NCI-H226 (cell line): ENCODE results near the gene FHOD3.
"Not testable (repeated sequence)": the region's sequence is repeated elsewhere in the genome, so short reads cannot be mapped to it uniquely, and the experiment has no call there.

ENCODE experiments used
- DNase-seq: peaks from one replicate; pipeline ENCODE4 v3.0.0-alpha.2; 2015

Gene FHOD3

GRCh38 chr18:36814994-36815393 is 517.5 kb downstream of the FHOD3 start:
- DNase-seq: no peak

DNA sequence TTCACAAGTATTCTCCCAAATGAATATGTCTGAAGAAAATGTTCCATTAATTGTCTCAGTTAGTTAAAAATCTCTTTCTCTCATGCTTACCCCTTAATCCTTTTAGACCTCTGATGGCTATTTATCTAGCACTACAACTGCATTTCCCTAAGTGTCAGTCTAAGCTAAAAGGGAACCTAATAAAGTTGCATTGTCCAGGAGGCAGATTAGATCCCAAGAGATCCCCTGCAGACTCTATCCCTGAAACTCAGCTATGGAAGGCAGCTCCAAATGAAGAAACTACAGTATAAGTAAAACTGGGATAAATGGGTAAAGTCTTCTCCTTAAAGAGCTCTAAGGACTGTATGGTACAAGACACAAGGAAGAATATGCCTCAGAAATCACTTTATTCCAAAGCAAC is 518.6 kb downstream of the FHOD3 start:
- not testable (repeated sequence) for DNase-seq

DNA sequence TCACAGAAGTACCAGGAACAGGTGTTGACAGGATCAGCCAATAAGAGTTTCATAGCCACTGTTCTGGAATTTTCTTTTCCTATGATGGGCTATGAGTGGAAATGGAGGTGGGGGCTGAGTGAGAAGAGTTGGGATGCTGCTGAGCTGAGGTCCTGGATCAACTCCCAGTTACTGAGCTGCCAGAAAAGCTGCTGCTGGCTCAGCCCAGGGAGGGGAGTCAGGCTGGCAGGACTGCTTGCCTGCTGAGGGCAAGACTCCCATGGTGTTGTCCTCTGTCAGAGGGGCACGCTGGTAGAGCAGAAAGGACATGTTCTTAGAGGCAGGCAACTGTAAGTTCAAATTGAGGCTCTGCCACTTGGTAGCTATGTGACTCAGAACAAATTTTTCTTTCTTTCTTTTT is 519.5 kb downstream of the FHOD3 start:
- no peak for DNase-seq

DNA sequence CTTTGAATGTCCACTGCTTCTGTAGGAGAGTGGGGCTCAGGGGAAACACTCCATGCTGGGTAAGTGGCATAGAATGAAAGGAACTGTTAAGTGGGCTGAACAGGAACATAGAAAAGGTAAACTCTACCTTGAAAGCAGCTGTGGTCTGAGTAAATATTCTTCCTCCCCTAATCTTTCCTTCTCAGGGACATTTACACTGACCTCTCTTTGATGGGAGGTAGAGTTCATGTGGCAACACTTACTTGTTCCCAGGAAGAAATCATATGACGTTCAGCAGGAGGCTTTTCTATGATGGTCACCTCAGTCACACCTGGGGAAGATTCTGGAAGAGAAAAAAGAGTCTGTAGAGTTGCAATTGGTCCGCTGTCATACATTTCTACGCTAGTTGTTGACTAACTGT is 521.1 kb downstream of the FHOD3 start:
- DNase-seq: no peak

GRCh38 chr18:36819621-36820020 is 522.1 kb downstream of the FHOD3 start:
- DNase-seq: no peak

GRCh38 chr18:36821681-36822080 is 524.2 kb downstream of the FHOD3 start:
- DNase-seq: no peak

DNA sequence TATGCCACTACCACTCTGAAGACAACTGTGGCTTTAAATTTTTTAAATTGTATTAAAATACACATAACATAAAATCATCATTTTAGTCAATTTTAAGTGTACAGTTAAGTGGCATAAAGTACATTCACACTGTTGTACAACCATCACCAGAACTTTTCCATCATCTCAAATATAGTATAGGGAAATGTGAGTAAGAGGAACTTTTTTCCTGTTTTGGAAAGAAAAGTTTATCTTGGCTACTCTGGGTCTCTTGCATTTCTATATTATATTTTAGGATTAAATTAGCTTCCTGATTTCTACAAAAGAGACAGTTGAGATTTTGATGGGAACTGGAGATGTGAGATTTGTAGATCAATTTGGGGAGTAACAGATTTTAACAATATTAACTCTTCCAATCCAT is 528.0 kb downstream of the FHOD3 start:
- DNase-seq: no peak

GRCh38 chr18:36826556-36826955 is 529.0 kb downstream of the FHOD3 start:
- no peak for DNase-seq

GRCh38 chr18:36828157-36828629 is 530.7 kb downstream of the FHOD3 start:
- peak; percentile 2 for DNase-seq

- peak; percentile 74 for DNase-seq
Measured at GRCh38 chr18:36828630-36829361, 531.3 kb downstream of the FHOD3 start, which contains the start of the genes KIAA1328 and TPGS2. Gene KIAA1328, plus strand, starts transcription at chr18:36829127. Its CDS starts 12 bp downstream, at chr18:36829139. Gene TPGS2, minus strand, starts transcription at chr18:36829002. Its CDS starts 235 bp downstream, at chr18:36828767.
